Measurements from ENCODE around the gene KRT39. TPM values are rescaled to one million over a fixed set of nuclear protein-coding genes. Genes with fewer than 3 reads are reported as not detected.

Gene KRT39
- total RNA-seq, 1 experiment from 2014 or later = not detected

GRCh38 chr17:40914075-40914855 lies 52.5 kb downstream of the KRT39 start:
- Histone ChIP-seq H3K27ac (ENCODE audit: low read length) (peak overlapping the region; percentile 98), H3K9ac (ENCODE audit: low read length) (peak overlapping the region; percentile 70), H3K4me3 (ENCODE audit: low read length) (no peak overlapping the region), H3K4me2 (ENCODE audit: low read length) (peak overlapping the region; percentile 54), H3F3A (ENCODE audit: low read length, unreplicated experiment) (peaks cover 4% of the 10 kb centered on the region), H3K27me3 (ENCODE audit: low read length) (no peaks in the 10 kb centered on the region), H3K9me2 (replicated peaks; ENCODE audit: low read length) (no peaks in the 10 kb centered on the region), H3K9me3 (ENCODE audit: low read length) (no peaks in the 10 kb centered on the region), H3K4me1 (ENCODE audit: insufficient read depth, low read length) (peaks cover 65% of the 10 kb centered on the region), H3K79me2 (ENCODE audit: low read length) (no peaks in the 10 kb centered on the region), H4K20me1 (ENCODE audit: low read length) (no peaks in the 10 kb centered on the region), H3K36me3 (ENCODE audit: low read depth, low read length) (no peaks in the 10 kb centered on the region), H2AFZ (ENCODE audit: low read length) (no peak overlapping the region)
- intact Hi-C loops (cut with micrococcal nuclease) = loop anchor here (10.0 kb wide), 2 partner anchors 91 to 301 kb away; partner anchors contain the start of gene KRTAP3-1
- DNase-seq = no peak
- no peak for TF ChIP-seq EZH2 (IDR thresholded peaks at IDR 0.05; ENCODE audit: low read length, unreplicated experiment)
- no peak for TF ChIP-seq CTCF (conservative IDR thresholded peaks at IDR 0.05; ENCODE audit: low read depth, low read length)
- ChIA-PET CTCF (no interaction called here), POLR2A (ENCODE audit: unreplicated experiment) (no interaction called here)
- ATAC-seq = no peak
- BruUV-seq (replicated peaks) = no TSS peak

GRCh38 chr17:40912486-40913210 lies 54.1 kb downstream of the KRT39 start:
- H4K20me1 ChIP-seq (ENCODE audit: low read length) = no peaks in the 10 kb centered on the region
- H3K27me3 ChIP-seq (ENCODE audit: low read length) = no peaks in the 10 kb centered on the region
- DNase-seq (peak; percentile 52), ATAC-seq (peak; percentile 25; the same call in 1 of the 2 replicates)
- TF ChIP-seq EZH2 (IDR thresholded peaks at IDR 0.05; ENCODE audit: low read length, unreplicated experiment) (no peak), EZH2phosphoT487 (IDR thresholded peaks at IDR 0.05; ENCODE audit: borderline replicate concordance, low read length) (no peak), CTCF (conservative IDR thresholded peaks at IDR 0.05; ENCODE audit: low read depth, low read length) (no peak)
- POLR2A ChIA-PET (ENCODE audit: unreplicated experiment) = interaction anchor here (0.8 kb wide), 1 partner anchor 218 kb away, joined by 11 read pairs; no protein-coding TSS in a partner anchor
- H3K79me2 ChIP-seq (ENCODE audit: low read length) = no peaks in the 10 kb centered on the region
- intact Hi-C loops (cut with micrococcal nuclease) = loop anchor here (10.0 kb wide), 2 partner anchors 92 to 302 kb away; partner anchors contain the start of gene KRTAP3-1
- no peak overlapping the region for H2AFZ ChIP-seq (ENCODE audit: low read length)
- H3K4me3 ChIP-seq (ENCODE audit: low read length) = no peak overlapping the region
- H3F3A ChIP-seq (ENCODE audit: low read length, unreplicated experiment) = peaks cover 4% of the 10 kb centered on the region
- H3K9me2 ChIP-seq (replicated peaks; ENCODE audit: low read length) = no peaks in the 10 kb centered on the region
- CTCF ChIA-PET = interaction anchor here (0.7 kb wide), 1 partner anchor 635 kb away, joined by 4 read pairs; no protein-coding TSS in a partner anchor
- no peaks in the 10 kb centered on the region for H3K9me3 ChIP-seq (ENCODE audit: low read length)
- H3K27ac ChIP-seq (ENCODE audit: low read length) = peak overlapping the region; percentile 98
- H3K9ac ChIP-seq (ENCODE audit: low read length) = peak overlapping the region; percentile 11; the same call in 1 of the 2 replicates
- no peak overlapping the region for H3K4me2 ChIP-seq (ENCODE audit: low read length)
- H3K4me1 ChIP-seq (ENCODE audit: insufficient read depth, low read length) = peaks cover 81% of the 10 kb centered on the region
- H3K36me3 ChIP-seq (ENCODE audit: low read depth, low read length) = no peaks in the 10 kb centered on the region
- BruUV-seq (replicated peaks) = no TSS peak
